Measurements from ENCODE around the gene UBE2I.

DNA sequence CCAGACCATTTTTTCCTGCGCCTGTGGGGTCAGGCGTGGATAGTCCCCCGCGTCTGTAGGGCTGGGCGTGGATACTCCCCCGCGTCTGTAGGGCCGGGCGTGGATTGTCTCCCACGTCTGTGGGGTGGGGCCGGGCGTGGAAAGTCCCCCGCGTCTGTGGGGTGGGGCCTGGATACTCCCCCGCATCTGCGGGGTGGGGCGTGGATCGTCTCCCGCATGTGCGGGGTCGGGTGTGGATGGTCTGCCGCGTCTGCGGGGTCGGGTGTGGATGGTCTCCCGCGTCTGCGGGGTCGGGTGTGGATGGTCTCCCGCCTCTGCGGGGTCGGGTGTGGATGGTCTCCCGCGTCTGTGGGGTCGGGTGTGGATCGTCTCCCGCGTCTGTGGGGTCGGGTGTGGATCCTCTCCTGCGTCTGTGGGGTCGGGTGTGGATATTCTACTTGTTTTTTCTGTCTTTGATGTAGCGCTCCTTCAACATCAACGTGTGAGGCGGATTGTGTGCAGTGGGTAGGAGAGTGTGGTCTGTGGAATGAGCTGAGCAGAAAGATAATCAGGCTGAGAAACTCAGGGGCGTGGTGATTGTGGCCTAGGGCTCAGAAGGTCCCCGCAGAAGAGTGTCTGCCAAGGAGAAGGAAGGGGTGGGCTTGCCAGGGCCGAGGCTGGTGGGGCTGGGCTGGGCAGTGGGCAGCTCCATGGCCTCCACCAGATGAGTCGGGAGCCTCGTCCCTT, 45.5 kb downstream of the UBE2I start:
- TF ChIP-seq GTF2I (CRISPR knock-in tag; conservative IDR thresholded peaks at IDR 0.05), result no peak
- TF ChIP-seq, protein P1, sequence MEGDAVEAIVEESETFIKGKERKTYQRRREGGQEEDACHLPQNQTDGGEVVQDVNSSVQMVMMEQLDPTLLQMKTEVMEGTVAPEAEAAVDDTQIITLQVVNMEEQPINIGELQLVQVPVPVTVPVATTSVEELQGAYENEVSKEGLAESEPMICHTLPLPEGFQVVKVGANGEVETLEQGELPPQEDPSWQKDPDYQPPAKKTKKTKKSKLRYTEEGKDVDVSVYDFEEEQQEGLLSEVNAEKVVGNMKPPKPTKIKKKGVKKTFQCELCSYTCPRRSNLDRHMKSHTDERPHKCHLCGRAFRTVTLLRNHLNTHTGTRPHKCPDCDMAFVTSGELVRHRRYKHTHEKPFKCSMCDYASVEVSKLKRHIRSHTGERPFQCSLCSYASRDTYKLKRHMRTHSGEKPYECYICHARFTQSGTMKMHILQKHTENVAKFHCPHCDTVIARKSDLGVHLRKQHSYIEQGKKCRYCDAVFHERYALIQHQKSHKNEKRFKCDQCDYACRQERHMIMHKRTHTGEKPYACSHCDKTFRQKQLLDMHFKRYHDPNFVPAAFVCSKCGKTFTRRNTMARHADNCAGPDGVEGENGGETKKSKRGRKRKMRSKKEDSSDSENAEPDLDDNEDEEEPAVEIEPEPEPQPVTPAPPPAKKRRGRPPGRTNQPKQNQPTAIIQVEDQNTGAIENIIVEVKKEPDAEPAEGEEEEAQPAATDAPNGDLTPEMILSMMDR (IDR thresholded peaks at IDR 0.05), result no peak

Data from WTC11 (cell line).